ENCODE measurements around the gene PHACTR2. TPM values are rescaled to one million over a fixed set of nuclear protein-coding genes. Genes with fewer than 3 reads are reported as not detected.

PHACTR2 gene
- total and polyA plus RNA-seq, 2 of the 13 experiments (the other 11 are each of a cell fraction or from before 2014, with no cell fraction given) = 11.3 to 28.2 TPM

- TF ChIP-seq SKI (IDR thresholded peaks at IDR 0.05; ENCODE audit: partially characterized antibody) (peak; percentile 93), ZSCAN29 (CRISPR knock-in tag; conservative IDR thresholded peaks at IDR 0.05) (0 out of 2 replicates have a peak, but pooled peaks have one; percentile 39), PTBP1 (IDR thresholded peaks at IDR 0.05; ENCODE audit: low read depth, low read length, poor library complexity, severe bottlenecking) (no peak), ZC3H4 (CRISPR knock-in tag; IDR thresholded peaks at IDR 0.05; ENCODE audit: borderline replicate concordance) (no peak), ZNF329 (CRISPR knock-in tag; IDR thresholded peaks at IDR 0.05; ENCODE audit: low read depth) (no peak), PHF8 (CRISPR knock-in tag; IDR thresholded peaks at IDR 0.05) (no peak), ZFY (CRISPR knock-in tag; IDR thresholded peaks at IDR 0.05) (no peak), FOXC1 (CRISPR knock-in tag; IDR thresholded peaks at IDR 0.05; ENCODE audit: borderline replicate concordance) (no peak), POLR2AphosphoS5 (IDR thresholded peaks at IDR 0.05; ENCODE audit: low read depth, low read length) (no peak), ZNF10 (CRISPR knock-in tag; IDR thresholded peaks at IDR 0.05; ENCODE audit: borderline replicate concordance, low read depth) (no peak), HDAC6 (IDR thresholded peaks at IDR 0.05; ENCODE audit: low read depth, low read length) (no peak), SKIL (CRISPR knock-in tag; IDR thresholded peaks at IDR 0.05; ENCODE audit: borderline replicate concordance) (peak; percentile 86), ZNF317 (CRISPR knock-in tag; IDR thresholded peaks at IDR 0.05) (peak; percentile 76; the same call in 1 of the 2 replicates), HOXA5 (CRISPR knock-in tag; IDR thresholded peaks at IDR 0.05) (peak; percentile 57; the same call in 1 of the 2 replicates), KDM2A (CRISPR knock-in tag; IDR thresholded peaks at IDR 0.05; ENCODE audit: borderline replicate concordance, low read depth) (no peak), ZNF749 (CRISPR knock-in tag; IDR thresholded peaks at IDR 0.05; ENCODE audit: borderline replicate concordance) (no peak)
- TF ChIP-seq, protein P1, sequence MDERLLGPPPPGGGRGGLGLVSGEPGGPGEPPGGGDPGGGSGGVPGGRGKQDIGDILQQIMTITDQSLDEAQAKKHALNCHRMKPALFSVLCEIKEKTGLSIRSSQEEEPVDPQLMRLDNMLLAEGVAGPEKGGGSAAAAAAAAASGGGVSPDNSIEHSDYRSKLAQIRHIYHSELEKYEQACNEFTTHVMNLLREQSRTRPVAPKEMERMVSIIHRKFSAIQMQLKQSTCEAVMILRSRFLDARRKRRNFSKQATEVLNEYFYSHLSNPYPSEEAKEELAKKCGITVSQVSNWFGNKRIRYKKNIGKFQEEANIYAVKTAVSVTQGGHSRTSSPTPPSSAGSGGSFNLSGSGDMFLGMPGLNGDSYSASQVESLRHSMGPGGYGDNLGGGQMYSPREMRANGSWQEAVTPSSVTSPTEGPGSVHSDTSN (CRISPR knock-in tag; IDR thresholded peaks at IDR 0.05) = no peak
- TF ChIP-seq, protein P2, sequence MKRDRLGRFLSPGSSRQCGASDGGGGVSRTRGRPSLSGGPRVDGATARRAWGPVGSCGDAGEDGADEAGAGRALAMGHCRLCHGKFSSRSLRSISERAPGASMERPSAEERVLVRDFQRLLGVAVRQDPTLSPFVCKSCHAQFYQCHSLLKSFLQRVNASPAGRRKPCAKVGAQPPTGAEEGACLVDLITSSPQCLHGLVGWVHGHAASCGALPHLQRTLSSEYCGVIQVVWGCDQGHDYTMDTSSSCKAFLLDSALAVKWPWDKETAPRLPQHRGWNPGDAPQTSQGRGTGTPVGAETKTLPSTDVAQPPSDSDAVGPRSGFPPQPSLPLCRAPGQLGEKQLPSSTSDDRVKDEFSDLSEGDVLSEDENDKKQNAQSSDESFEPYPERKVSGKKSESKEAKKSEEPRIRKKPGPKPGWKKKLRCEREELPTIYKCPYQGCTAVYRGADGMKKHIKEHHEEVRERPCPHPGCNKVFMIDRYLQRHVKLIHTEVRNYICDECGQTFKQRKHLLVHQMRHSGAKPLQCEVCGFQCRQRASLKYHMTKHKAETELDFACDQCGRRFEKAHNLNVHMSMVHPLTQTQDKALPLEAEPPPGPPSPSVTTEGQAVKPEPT (CRISPR knock-in tag; IDR thresholded peaks at IDR 0.05; ENCODE audit: low read depth) = no peak
- TF ChIP-seq, protein P3, sequence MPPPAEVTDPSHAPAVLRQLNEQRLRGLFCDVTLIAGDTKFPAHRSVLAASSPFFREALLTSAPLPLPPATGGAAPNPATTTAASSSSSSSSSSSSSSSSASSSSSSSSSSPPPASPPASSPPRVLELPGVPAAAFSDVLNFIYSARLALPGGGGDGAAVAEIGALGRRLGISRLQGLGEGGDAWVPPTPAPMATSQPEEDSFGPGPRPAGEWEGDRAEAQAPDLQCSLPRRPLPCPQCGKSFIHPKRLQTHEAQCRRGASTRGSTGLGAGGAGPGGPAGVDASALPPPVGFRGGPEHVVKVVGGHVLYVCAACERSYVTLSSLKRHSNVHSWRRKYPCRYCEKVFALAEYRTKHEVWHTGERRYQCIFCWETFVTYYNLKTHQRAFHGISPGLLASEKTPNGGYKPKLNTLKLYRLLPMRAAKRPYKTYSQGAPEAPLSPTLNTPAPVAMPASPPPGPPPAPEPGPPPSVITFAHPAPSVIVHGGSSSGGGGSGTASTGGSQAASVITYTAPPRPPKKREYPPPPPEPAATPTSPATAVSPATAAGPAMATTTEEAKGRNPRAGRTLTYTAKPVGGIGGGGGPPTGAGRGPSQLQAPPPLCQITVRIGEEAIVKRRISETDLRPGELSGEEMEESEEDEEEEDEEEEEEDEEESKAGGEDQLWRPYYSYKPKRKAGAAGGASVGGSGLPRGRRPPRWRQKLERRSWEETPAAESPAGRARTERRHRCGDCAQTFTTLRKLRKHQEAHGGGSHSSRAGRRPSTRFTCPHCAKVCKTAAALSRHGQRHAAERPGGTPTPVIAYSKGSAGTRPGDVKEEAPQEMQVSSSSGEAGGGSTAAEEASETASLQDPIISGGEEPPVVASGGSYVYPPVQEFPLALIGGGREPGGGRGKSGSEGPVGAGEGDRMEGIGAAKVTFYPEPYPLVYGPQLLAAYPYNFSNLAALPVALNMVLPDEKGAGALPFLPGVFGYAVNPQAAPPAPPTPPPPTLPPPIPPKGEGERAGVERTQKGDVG (CRISPR knock-in tag; IDR thresholded peaks at IDR 0.05; ENCODE audit: borderline replicate concordance) = no peak
These were observed 14.9 kb downstream of the PHACTR2 start (continued) for GRCh38 chr6:143692696-143693095.

Data from HepG2 (cell line).